Upper lobe of left lung (tissue), 6 donors: ENCODE measurements around the gene ARHGAP12. TPM values are rescaled to one million over a fixed set of nuclear protein-coding genes. Genes with fewer than 3 reads are reported as not detected.
A peak's percentile ranks its signal among the peaks of the same experiment; 100 is the strongest.

Source experiments
- ATAC-seq, 2 donors: fragments of 200-7000 bp; cut with Tn5 transposase; one replicate each; pipeline ENCODE4 v1.9.1; 2022; ENCODE audit warnings: mild to moderate bottlenecking in 2 of 2, moderate library complexity in 2 of 2; ENCODE audit not compliant: low FRiP score in 2 of 2
- DNase-seq, 2 donors: peaks; one replicate each; pipeline ENCODE4 v3.0.0-alpha.2; 2019 to 2020
- H3K27ac ChIP-seq, 4 donors: fragments of 200-600 bp; sonication (generic); one replicate each; pipeline ENCODE4 v1.5.1; 2016 to 2019
- H3K27me3 ChIP-seq, 4 donors: fragments of 200-600 bp; sonication (generic); one replicate each; pipeline ENCODE4 v1.5.1; 2017 to 2019
- H3K36me3 ChIP-seq, 4 donors: fragments of 200-600 bp; sonication (generic); one replicate each; pipeline ENCODE4 v1.5.1; 2016 to 2019
- H3K4me1 ChIP-seq, 4 donors: fragments of 200-600 bp; sonication (generic); one replicate each; pipeline ENCODE4 v1.5.1; 2018 to 2019
- H3K4me3 ChIP-seq, 4 donors: fragments of 200-600 bp; sonication (generic); one replicate each; pipeline ENCODE4 v1.5.1; 2017 to 2019; ENCODE audit warnings: mild to moderate bottlenecking in 2 of 4, moderate library complexity in 1 of 4
- H3K9me3 ChIP-seq, 4 donors: fragments of 200-600 bp; sonication (generic); one replicate each; pipeline ENCODE4 v1.5.1; 2018 to 2019
- CTCF ChIP-seq, 6 experiments: fragments of 450-650 bp in 4 of 6; fragments of 200-600 bp in 2 of 6; sonication (generic) in 2 of 6; IDR thresholded peaks; one replicate each; pipeline ENCODE4 v1.5.1; 2016 to 2019; ENCODE audit warnings: antibody characterized with exemption in 6 of 6
- EP300 ChIP-seq, 4 donors: sonication (generic); formaldehyde crosslinking; IDR thresholded peaks; one replicate each; pipeline ENCODE4 v1.5.1; 2017; ENCODE audit warnings: antibody characterized with exemption in 4 of 4, control low read depth in 2 of 4
- POLR2A ChIP-seq, 4 donors: fragments of 450-650 bp; IDR thresholded peaks; one replicate each; pipeline ENCODE4 v1.5.1; 2016 to 2017; ENCODE audit warnings: antibody characterized with exemption in 4 of 4, mild to moderate bottlenecking in 2 of 4
- POLR2AphosphoS5 ChIP-seq, 2 donors: sonication (generic); formaldehyde crosslinking; IDR thresholded peaks; one replicate each; pipeline ENCODE4 v1.5.1; 2017; ENCODE audit warnings: antibody characterized with exemption in 2 of 2
- WGBS, 2 donors: methylation state at CpG; one replicate each; pipeline ENCODE4 v1.1.5; 2017 to 2018; 5-methylcytosine and 5-hydroxymethylcytosine counted together
- total RNA-seq, 6 donors: library from RNA; depleted of rRNA in 4 of 6; stranded (reverse); fragments of >200 nt in 4 of 6; gene quantifications; one replicate each; pipeline versions ENCODE4 v1.1.0 to v1.2.1, GENCODE V29; 2016 to 2021
- donor health status: DM: no; HTN: no; CAD: no; lungs with moderate emphysema.
- donor health status: DM: no; HTN: yes; CAD: no; lungs with severe emphysema.

Gene ARHGAP12
- total RNA-seq, 6 donors from 2014 or later, result 16.8 to 63.2 (median 29.7) TPM

DNA sequence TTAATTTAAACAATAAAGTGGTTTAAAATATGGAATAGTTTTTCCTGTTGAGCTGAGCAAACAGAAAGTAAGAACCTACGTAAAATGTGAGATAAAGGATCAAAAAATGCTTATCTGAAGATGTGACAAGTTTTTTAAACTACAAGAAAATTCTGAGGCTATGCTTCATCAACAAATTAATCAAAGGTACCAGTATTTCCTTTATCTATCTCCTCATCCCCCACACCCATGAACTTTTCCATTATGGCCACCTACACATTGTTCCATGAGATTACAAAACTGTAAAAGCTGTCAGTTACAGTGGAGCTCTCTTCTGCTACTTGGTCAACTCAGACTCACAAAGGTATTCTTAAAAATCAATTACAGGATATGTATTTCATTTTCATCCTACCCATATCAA, 77.4 kb downstream of the ARHGAP12 start:
- Histone ChIP-seq H3K27ac (no peak overlapping the region), H3K27me3 (no peaks in the 10 kb centered on the region), H3K4me1 (no peaks in the 10 kb centered on the region), H3K9me3 (no peaks in the 10 kb centered on the region), H3K36me3 (no peaks in the 10 kb centered on the region), H3K4me3 (no peak overlapping the region)
- DNase-seq, result no peak
- TF ChIP-seq EP300 (IDR thresholded peaks at IDR 0.05), result no peak
- TF ChIP-seq POLR2AphosphoS5 (IDR thresholded peaks at IDR 0.05), result no peak
- no peak for TF ChIP-seq CTCF (IDR thresholded peaks at IDR 0.05)
- TF ChIP-seq POLR2A (IDR thresholded peaks at IDR 0.05), result no peak
- no peak for ATAC-seq
- 78 to 85% methylated on average over 1 of the region's 1 CpG for WGBS, 2 donors

GRCh38 chr10:31847515-31847914, 81.1 kb downstream of the ARHGAP12 start:
- no peak for TF ChIP-seq POLR2A (IDR thresholded peaks at IDR 0.05)
- no peak for TF ChIP-seq CTCF (IDR thresholded peaks at IDR 0.05)
- TF ChIP-seq EP300 (IDR thresholded peaks at IDR 0.05), result no peak
- TF ChIP-seq POLR2AphosphoS5 (IDR thresholded peaks at IDR 0.05), result no peak
- ATAC-seq (no peak), DNase-seq (no peak)
- Histone ChIP-seq H3K4me3 (no peak overlapping the region), H3K27ac (no peak overlapping the region), H3K27me3 (no peaks in the 10 kb centered on the region), H3K9me3 (no peaks in the 10 kb centered on the region), H3K4me1 (no peaks in the 10 kb centered on the region), H3K36me3 (no peaks in the 10 kb centered on the region)

DNA sequence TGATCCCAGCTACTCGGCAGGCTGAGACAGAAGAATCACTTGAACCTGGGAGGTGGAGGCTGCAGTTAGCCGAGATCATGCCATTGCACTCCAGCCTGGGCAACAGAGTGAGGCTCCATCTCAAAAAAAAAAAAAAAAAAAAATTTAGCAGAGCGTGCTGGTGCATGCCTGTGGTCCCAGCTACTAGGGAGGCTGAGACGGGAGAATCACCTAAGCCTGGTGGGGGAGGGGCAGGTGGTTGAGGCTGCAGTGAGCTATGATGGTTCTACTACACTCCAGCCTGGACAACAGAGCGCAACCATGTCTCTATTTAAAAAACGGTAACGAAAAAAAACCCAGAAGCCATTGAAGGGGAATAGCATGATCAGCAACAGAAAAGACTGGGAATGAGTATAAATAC, 89.9 kb downstream of the ARHGAP12 start:
- Histone ChIP-seq H3K27ac (no peak overlapping the region), H3K4me1 (no peaks in the 10 kb centered on the region), H3K9me3 (no peaks in the 10 kb centered on the region), H3K36me3 (peaks cover 0 to 4% (median 1%) of the 10 kb centered on the region in 4 donors), H3K27me3 (no peaks in the 10 kb centered on the region), H3K4me3 (no peak overlapping the region)
- ATAC-seq (no peak), DNase-seq (no peak)
- no peak for TF ChIP-seq CTCF (IDR thresholded peaks at IDR 0.05)
- TF ChIP-seq POLR2AphosphoS5 (IDR thresholded peaks at IDR 0.05), result no peak
- TF ChIP-seq EP300 (IDR thresholded peaks at IDR 0.05), result no peak
- TF ChIP-seq POLR2A (IDR thresholded peaks at IDR 0.05), result no peak
- 97 to 98% methylated on average over 6 to 7 of the region's 7 CpGs for WGBS, 2 donors

GRCh38 chr10:31838065-31838464, 90.6 kb downstream of the ARHGAP12 start:
- Histone ChIP-seq H3K27ac (no peak overlapping the region), H3K4me1 (no peaks in the 10 kb centered on the region), H3K36me3 (peaks cover 0 to 4% (median 1%) of the 10 kb centered on the region in 4 donors), H3K4me3 (no peak overlapping the region), H3K27me3 (no peaks in the 10 kb centered on the region), H3K9me3 (no peaks in the 10 kb centered on the region)
- ATAC-seq (no peak), DNase-seq (no peak)
- TF ChIP-seq POLR2A (IDR thresholded peaks at IDR 0.05) (no peak), EP300 (IDR thresholded peaks at IDR 0.05) (no peak), POLR2AphosphoS5 (IDR thresholded peaks at IDR 0.05) (no peak), CTCF (IDR thresholded peaks at IDR 0.05) (no peak)
- WGBS, 2 donors, result 94 to 96% methylated on average over 1 of the region's 1 CpG

DNA sequence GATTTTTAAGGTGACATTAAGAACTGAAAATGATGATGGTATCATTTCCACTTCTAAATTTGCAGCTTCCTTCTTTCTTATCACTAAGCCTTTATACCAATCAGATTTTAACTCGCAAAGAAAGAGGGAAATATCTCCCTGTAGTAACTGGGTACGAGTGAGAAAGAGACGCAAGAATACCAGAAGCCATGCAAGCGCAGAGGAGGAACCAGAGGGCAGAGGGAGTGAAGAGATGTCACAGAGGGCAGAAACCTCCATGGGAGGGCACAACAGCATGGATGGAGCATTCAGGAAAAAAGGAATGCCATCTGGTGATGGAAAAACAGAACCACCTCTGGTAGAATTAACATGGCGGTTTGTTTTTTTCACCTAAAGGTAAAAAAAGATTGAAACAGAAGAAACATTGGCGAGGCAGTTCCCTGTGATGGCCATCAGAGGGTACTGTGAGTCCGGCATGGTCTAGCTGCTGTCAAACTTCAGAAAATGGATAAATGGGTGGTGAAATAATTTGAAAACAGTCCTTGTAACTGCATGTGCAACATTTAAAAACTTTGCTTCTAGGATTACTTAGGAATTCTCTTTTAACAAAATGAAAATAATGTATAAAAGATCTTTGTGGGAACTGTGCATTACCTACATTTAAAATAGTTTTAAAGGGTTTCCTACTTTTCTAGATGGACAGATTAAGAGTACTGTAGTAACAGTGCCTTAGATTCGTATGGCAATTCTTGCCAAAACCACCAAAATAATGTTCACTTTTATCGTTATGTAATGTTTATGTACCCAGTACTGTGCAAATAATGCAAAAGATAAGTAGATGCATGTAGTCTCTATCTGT, 91.8 kb downstream of the ARHGAP12 start:
- Histone ChIP-seq H3K4me1 (no peaks in the 10 kb centered on the region), H3K9me3 (no peaks in the 10 kb centered on the region), H3K36me3 (peaks cover 0 to 4% (median 1%) of the 10 kb centered on the region in 4 donors), H3K4me3 (no peak overlapping the region), H3K27ac (no peak overlapping the region), H3K27me3 (no peaks in the 10 kb centered on the region)
- 76 to 84% methylated on average over 9 of the region's 9 CpGs for WGBS, 2 donors
- no peak for DNase-seq
- peak in 5 of 6 experiments; percentile 29 to 51 (median 35) for TF ChIP-seq CTCF (IDR thresholded peaks at IDR 0.05)
- no peak for TF ChIP-seq POLR2AphosphoS5 (IDR thresholded peaks at IDR 0.05)
- no peak for ATAC-seq
